Large intestine (tissue), 3 donors: ENCODE data around the gene C5orf58. TPM values are rescaled to one million over a fixed set of nuclear protein-coding genes. Genes with fewer than 3 reads are reported as not detected.

Source experiments
- DNase-seq, 2 donors: peaks; one replicate each; pipeline versions ENCODE4 v3.0.0 to v3.0.0-alpha.2; 2013
- H3K27ac ChIP-seq: one replicate; pipeline ENCODE4 v1.5.1; 2013; ENCODE audit warnings: low read length
- H3K27me3 ChIP-seq: 2 replicates; pipeline ENCODE4 v1.6.1; 2013; ENCODE audit warnings: low read length; ENCODE audit not compliant: control insufficient read depth, insufficient read depth
- H3K36me3 ChIP-seq: 2 replicates; pipeline ENCODE4 v1.6.1; 2013; ENCODE audit warnings: low read length; ENCODE audit not compliant: control insufficient read depth, insufficient read depth
- H3K4me1 ChIP-seq: one replicate; pipeline ENCODE4 v1.6.1; 2013; ENCODE audit warnings: low read length; ENCODE audit not compliant: control insufficient read depth, insufficient read depth
- H3K4me3 ChIP-seq: one replicate; pipeline ENCODE4 v1.5.1; 2013; ENCODE audit warnings: low read length
- H3K9me3 ChIP-seq: one replicate; pipeline ENCODE4 v1.6.1; 2013; ENCODE audit warnings: mild to moderate bottlenecking, low read depth, low read length, moderate library complexity; ENCODE audit not compliant: control insufficient read depth
- WGBS: methylation state at CpG from one replicate; pipeline ENCODE4 v1.1.5; 2013; ENCODE audit warnings: low lambda C conversion rate; ENCODE audit not compliant: insufficient coverage; 5-methylcytosine and 5-hydroxymethylcytosine counted together
- polyA plus RNA-seq: library from polyadenylated mRNA; unstranded; fragments of 120-200 nt; gene quantifications from one replicate; pipeline ENCODE4 v1.2.1, GENCODE V29; 2013

The C5orf58 gene
- polyA plus RNA-seq, 1 donor: 1.0 TPM

DNA sequence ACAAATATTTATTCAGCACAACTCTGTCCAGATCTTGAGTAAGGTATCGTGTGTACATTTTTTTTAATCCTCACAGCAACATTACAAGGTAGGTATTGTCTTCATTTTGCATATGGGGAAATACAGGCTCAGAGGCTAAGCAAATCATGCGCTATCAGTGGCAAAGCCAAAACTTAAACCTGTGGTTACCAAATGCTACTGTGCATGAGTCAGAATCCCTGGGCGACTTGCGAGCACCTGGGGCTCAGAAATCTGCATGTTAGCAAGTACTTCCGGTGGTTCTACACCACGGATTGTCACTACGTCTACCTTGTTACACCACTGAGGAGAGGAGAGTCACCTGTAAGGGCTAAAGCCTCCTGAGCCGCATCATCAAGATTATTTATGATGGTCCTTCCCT lies 21.3 kb downstream of the C5orf58 start:
- Histone ChIP-seq H3K27ac (no peak overlapping the region), H3K4me3 (no peak overlapping the region), H3K36me3 (no peaks in the 10 kb centered on the region), H3K27me3 (peaks cover 2% of the 10 kb centered on the region), H3K9me3 (no peaks in the 10 kb centered on the region), H3K4me1 (no peaks in the 10 kb centered on the region)
- WGBS: no CpG with 5 or more reads among the region's 8 CpGs
- no peak for DNase-seq

DNA sequence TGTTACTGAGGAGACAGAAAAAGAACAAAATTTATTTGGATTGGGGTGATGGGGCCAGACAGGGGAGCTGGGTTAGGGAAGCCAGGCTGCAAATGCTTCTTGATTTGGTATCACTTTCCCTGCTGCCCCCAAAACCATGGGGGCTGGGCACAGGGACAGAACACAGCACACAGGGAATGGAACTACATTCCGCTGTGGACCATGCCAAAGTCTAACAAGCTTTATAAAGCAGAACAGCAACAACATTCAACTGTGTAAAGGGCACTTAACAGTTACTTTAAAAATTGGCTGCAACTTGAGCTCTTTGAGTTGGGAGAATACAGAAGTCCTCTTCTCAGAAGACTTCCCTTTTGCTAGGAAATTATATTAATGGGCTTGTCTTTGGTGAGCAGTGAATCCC lies 23.8 kb downstream of the C5orf58 start:
- Histone ChIP-seq H3K9me3 (no peaks in the 10 kb centered on the region), H3K27me3 (peaks cover 2% of the 10 kb centered on the region), H3K4me3 (no peak overlapping the region), H3K4me1 (no peaks in the 10 kb centered on the region), H3K36me3 (no peaks in the 10 kb centered on the region), H3K27ac (no peak overlapping the region)
- DNase-seq: no peak
- 80% methylated on average over 1 of the region's 1 CpG for WGBS

DNA sequence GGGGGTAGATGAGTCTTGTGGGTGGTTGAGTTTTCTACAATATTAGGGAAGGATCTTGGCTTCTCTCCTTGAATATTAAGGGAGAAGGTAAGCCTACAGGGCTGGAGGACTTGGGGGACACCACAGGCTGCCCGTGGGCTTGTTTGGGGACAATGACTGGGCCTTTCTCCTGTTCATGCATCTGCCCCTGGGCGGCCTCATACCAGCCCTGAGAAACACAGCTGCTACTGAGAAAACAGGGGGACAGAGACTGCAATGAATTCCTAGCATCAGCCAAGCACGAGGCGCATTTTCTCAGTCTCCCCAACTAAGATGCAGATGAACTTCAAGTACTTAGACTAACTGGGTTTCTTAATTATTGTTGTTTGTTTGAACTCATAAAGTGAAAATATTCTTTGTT lies 24.6 kb downstream of the C5orf58 start:
- H3K27ac ChIP-seq: no peak overlapping the region
- no CpG with 5 or more reads among the region's 4 CpGs for WGBS
- no peaks in the 10 kb centered on the region for H3K27me3 ChIP-seq
- no peak overlapping the region for H3K4me3 ChIP-seq
- no peaks in the 10 kb centered on the region for H3K4me1 ChIP-seq
- DNase-seq: no peak
- no peaks in the 10 kb centered on the region for H3K9me3 ChIP-seq
- H3K36me3 ChIP-seq: no peaks in the 10 kb centered on the region

DNA sequence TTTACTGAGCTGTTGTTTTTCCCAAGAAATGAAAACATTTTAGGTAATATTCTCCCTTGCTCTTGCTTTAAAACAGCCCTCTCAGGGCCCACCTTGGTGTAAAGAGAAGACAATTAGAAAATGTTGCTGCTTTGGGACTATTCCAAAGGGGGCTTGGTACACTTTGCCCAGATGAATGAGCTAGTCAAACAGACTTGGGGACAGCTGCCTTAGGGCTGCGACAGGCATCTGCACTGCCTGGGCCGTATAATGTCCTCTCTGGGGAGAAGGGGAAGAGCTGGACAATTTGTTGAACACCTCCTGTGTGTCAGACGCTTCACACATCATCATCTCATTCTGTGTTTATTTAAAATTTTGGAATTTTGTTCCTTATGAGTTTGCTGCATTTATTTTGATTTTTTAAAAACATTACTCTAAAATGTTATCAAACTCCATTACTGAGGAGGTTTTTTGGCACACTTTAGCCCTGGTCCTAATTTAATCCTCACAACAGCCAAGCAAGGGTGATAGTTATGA lies 28.8 kb downstream of the C5orf58 start:
- Histone ChIP-seq H3K27me3 (peaks cover 7% of the 10 kb centered on the region), H3K4me3 (no peak overlapping the region), H3K36me3 (no peaks in the 10 kb centered on the region), H3K4me1 (no peaks in the 10 kb centered on the region), H3K27ac (no peak overlapping the region), H3K9me3 (no peaks in the 10 kb centered on the region)
- no peak for DNase-seq
- WGBS: no CpG with 5 or more reads among the region's 3 CpGs

DNA sequence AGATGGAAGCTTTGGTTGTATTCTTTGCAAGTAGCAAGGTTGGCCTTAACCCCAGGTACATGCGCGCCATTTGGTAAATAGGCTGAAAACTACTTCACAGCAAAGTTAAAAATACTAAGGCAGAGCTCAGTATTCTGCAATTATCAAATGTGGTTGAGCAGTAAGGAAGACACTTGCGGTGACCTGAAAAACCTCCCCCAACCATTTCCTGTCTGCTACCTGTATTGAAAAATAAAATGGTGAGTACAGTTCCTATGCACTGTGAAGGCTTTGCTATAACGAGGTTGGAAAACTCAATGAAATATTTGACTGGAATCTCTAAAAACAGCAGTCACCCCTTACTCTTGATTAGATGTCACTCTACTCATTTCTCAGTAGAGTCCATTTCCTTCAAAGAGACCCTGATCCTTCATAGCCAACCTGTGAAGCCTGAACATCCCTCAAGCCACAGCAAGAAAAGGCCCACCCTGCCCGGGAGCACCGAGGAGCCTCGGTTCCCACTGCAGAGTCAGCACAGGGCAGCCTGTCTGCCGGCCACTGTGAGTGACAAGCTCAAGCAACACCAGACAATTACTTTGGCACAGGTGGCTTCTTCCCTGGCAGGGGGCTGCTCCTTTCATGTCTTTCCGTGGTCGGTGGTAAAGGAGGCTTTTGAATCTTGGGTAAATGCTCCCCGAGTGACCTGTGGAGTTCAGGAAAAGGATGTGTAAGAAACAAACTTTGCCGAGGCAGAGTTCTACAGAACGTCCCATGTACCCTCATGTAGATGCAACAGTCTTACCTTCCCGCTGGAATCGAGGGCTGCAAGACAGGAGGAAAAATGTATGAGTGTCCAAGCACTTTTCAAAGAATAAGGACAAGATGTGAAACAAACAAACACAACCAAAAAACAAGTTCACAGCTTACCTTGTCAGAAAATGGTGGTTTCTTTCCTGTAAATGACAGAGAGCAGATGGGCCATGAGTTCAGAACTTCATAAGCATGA lies 29.6 kb downstream of the C5orf58 start:
- H3K36me3 ChIP-seq: no peaks in the 10 kb centered on the region
- H3K4me3 ChIP-seq: no peak overlapping the region
- WGBS: 84% methylated on average over 5 of the region's 15 CpGs
- H3K4me1 ChIP-seq: no peaks in the 10 kb centered on the region
- H3K27me3 ChIP-seq: peaks cover 15% of the 10 kb centered on the region
- no peak overlapping the region for H3K27ac ChIP-seq
- no peak for DNase-seq
- H3K9me3 ChIP-seq: no peaks in the 10 kb centered on the region

DNA sequence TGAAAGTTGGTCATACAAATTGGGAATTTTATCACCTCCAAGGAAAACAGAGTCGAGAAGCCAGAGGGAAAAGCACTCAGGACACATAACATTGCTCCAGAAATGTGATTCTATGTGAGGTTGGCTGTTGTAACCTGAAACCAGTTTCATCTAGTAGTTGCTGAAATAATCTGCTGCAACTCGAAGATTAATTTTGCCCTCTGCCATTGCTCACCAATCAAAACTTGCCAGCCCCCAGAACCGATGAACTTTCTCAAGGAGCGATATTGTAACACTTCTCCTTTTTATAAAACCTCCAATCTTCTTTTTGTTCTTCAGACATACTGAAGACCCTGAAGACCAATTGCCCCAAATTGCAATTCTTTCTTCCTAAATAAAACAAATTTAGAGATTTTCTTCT lies 31.1 kb downstream of the C5orf58 start:
- H3K4me1 ChIP-seq: no peaks in the 10 kb centered on the region
- DNase-seq: no peak
- peaks cover 19% of the 10 kb centered on the region for H3K27me3 ChIP-seq
- H3K9me3 ChIP-seq: no peaks in the 10 kb centered on the region
- WGBS: 90% methylated on average over 2 of the region's 4 CpGs
- H3K4me3 ChIP-seq: no peak overlapping the region
- H3K36me3 ChIP-seq: no peaks in the 10 kb centered on the region
- no peak overlapping the region for H3K27ac ChIP-seq

DNA sequence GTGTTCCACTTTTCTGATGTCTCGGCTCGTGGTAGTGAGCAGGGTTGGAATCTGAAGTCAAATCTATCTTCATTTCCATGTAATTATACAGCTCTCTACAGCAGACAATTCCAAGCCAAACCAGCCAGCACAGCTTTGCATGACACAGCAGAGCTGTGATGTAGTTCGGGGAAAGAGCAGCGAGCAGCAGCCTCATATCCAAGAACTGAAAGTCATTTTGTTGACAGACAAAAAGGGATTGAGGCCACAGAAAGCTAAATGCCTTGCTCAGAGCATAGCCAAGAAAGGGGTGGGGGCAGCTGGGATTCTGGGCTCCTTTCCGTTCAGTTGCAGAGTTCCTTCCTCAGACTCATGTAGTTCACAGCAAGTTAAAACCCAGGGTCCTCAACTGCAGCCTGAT lies 32.7 kb downstream of the C5orf58 start:
- Histone ChIP-seq H3K4me3 (no peak overlapping the region), H3K27me3 (peaks cover 19% of the 10 kb centered on the region), H3K36me3 (no peaks in the 10 kb centered on the region), H3K4me1 (no peaks in the 10 kb centered on the region), H3K9me3 (no peaks in the 10 kb centered on the region), H3K27ac (no peak overlapping the region)
- WGBS: no CpG with 5 or more reads among the region's 5 CpGs
- DNase-seq: peak; percentile 35 to 48

DNA sequence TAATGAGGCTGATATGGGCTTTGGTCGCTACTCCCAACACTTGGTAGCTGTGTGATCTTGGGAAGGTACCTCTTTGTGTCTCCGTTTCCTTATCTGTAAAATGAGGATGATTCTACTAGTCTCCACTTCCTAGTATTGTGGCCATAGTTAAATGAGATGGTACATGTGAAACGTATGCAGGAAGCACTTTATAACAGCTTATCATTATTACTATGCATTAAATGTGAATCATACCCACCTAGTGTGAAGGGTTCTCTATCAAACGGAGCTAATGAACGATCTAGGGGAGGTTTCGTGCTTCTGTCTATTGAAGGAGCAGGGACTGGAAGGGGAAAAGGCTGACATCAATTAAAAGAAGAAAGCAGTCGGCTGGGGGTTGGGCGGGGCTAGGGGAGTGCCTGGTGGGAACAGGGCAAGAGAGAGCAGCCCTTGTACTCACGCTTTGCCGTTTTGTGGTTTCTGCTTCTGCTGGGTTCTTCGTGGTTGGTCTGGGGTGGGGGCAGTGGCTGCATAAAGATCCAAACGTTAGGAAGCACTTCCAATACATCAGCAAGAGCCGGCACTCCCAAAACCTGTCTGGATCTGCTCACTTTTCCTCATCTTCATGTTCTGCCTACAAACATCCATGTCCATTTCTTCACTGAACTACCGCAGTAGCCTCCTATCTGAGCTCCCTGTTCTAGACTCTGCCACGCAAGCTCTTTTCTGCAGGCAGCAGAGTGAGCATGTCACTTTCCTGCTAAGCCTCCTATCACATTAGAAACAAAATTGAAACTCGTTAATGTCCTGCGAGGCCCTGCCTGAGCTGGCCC lies 34.0 kb downstream of the C5orf58 start:
- Histone ChIP-seq H3K36me3 (no peaks in the 10 kb centered on the region), H3K27ac (no peak overlapping the region), H3K4me1 (no peaks in the 10 kb centered on the region), H3K27me3 (peaks cover 19% of the 10 kb centered on the region), H3K9me3 (no peaks in the 10 kb centered on the region), H3K4me3 (no peak overlapping the region)
- WGBS: 67% methylated on average over 1 of the region's 17 CpGs
- DNase-seq: no peak

DNA sequence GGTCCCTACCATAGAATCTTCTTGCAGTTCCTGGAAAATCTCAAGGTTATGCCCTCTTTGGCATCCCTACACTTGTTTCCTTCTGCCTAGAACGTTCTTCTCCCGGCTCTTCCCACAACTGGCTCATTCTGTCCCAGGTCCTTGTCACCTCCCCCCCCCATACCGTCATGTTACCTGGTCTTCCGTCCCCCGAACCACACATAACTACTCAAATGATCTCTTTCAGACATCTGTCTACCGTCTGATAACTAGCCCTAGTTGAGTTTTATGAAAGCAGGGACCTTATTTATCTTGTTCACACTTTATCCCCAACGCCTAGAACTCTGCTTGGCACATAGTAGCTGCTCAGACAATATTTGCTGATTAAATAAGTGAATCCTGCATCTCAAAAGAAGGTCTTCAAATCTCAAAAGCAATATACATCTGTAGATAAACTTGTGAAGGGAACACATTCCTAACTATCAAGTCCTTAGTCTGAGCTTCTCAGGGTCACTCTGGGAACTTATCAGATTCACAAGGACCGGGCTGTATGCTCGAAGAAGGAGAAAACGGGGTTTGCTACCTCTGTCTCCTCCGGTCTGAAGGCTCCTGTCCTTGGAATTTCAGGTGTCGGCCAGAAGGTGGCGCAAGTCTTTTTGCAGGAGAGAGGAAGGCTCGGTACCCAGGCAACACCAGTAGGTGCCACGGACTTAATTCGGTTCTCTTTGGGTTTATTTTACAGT lies 34.8 kb downstream of the C5orf58 start:
- no peaks in the 10 kb centered on the region for H3K36me3 ChIP-seq
- peaks cover 19% of the 10 kb centered on the region for H3K27me3 ChIP-seq
- peak; percentile 32 to 37 for DNase-seq
- whole genome bisulfite sequencing: 86% methylated on average over 2 of the region's 16 CpGs
- H3K27ac ChIP-seq: no peak overlapping the region
- no peaks in the 10 kb centered on the region for H3K4me1 ChIP-seq
- H3K4me3 ChIP-seq: no peak overlapping the region
- no peaks in the 10 kb centered on the region for H3K9me3 ChIP-seq

DNA sequence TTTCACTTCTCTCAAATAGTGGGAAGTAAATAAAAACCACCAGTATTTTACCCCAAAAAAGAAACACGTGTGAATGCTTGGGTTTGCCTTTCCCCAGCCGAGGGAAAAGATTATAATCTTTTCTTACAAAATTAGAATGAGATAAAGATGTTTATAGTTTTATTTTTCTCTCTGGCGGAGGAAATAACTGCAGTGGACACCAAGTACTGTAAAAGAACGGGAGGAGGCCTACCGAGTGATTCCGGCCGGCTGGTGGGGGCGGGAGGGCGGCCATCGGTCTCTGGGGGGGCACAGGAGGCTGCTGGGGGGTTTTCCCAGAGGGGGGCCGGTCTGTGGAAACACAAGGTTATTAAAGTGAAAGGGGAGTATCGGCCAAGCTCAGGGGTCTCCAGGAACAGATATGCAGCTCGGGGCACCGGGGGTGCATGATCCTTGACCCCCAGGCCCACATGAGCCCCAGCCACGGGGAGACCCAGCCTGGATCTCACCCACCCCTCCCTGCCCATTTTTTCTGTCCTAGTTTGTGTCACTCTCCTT lies 35.4 kb downstream of the C5orf58 start:
- Histone ChIP-seq H3K4me3 (no peak overlapping the region), H3K27ac (no peak overlapping the region), H3K9me3 (no peaks in the 10 kb centered on the region), H3K36me3 (no peaks in the 10 kb centered on the region), H3K27me3 (peaks cover 19% of the 10 kb centered on the region), H3K4me1 (no peaks in the 10 kb centered on the region)
- WGBS: 0% methylated on average over 2 of the region's 15 CpGs
- no peak for DNase-seq
